HEK293T (cell line): Measurements from ENCODE around the gene XCL2.

Experiments used
- ARNT ChIP-seq: fragments of 450-650 bp; IDR thresholded peaks from 2 replicates; pipeline ENCODE4 v1.6.1; 2017; ENCODE audit warnings: mild to moderate bottlenecking
- BHLHE40 ChIP-seq: fragments of 450-650 bp; IDR thresholded peaks from 2 replicates; pipeline ENCODE4 v1.6.1; 2016; ENCODE audit warnings: mild to moderate bottlenecking, moderate library complexity, borderline replicate concordance
- CTBP1 ChIP-seq: fragments of 450-650 bp; IDR thresholded peaks from 2 replicates; pipeline ENCODE4 v1.6.1; 2016; ENCODE audit warnings: borderline replicate concordance
- ELF4 ChIP-seq: fragments of 450-650 bp; IDR thresholded peaks from 2 replicates; pipeline ENCODE4 v1.6.1; 2017; ENCODE audit warnings: antibody characterized with exemption
- FOXM1 ChIP-seq: fragments of 450-650 bp; IDR thresholded peaks from 2 replicates; pipeline ENCODE4 v1.6.1; 2017; ENCODE audit warnings: mild to moderate bottlenecking, borderline replicate concordance
- HDGF ChIP-seq: fragments of 450-650 bp; IDR thresholded peaks from 2 replicates; pipeline ENCODE4 v1.6.1; 2017; ENCODE audit warnings: antibody characterized with exemption, borderline replicate concordance
- L3MBTL2 ChIP-seq: fragments of 450-650 bp; conservative IDR thresholded peaks from 2 replicates; pipeline ENCODE4 v1.6.1; 2016; ENCODE audit warnings: mild to moderate bottlenecking
- SP1 ChIP-seq: fragments of 450-650 bp; IDR thresholded peaks from 2 replicates; pipeline ENCODE4 v1.6.1; 2017
- SUZ12 ChIP-seq: fragments of 450-650 bp; IDR thresholded peaks from 2 replicates; pipeline ENCODE4 v1.6.1; 2016; ENCODE audit warnings: mild to moderate bottlenecking
- TARDBP ChIP-seq: fragments of 450-650 bp; IDR thresholded peaks from 2 replicates; pipeline ENCODE4 v1.6.1; 2016
- ZNF384 ChIP-seq: fragments of 450-650 bp; IDR thresholded peaks from 2 replicates; pipeline ENCODE4 v1.6.1; 2016
- TF ChIP-seq, protein P1 (sequence below): fragments of 450-650 bp; IDR thresholded peaks from 2 replicates; pipeline ENCODE4 v1.6.1; 2016

DNA sequence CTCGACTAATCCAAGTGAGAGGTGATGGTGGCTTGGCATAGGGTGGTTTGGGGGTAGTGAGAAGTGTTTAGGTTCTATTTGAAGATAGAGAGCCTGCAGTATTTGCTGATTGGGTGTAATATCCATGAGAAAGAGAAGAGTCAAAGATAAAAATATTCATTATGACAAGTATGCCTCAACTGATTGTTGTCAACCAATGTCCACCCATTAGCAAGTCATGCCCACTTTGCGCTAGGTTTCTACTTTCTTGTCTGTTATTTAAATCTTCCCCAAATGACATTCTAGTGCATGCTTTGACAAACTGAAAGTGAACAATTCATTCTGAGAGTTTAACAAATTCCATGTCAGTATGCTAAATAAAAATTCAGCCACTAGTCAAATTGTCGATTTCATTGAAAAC lies 28.8 kb upstream of the XCL2 start:
- TF ChIP-seq SP1, result no peak
- TF ChIP-seq ZNF384, result no peak
- TF ChIP-seq L3MBTL2, result no peak
- TF ChIP-seq, protein P1, sequence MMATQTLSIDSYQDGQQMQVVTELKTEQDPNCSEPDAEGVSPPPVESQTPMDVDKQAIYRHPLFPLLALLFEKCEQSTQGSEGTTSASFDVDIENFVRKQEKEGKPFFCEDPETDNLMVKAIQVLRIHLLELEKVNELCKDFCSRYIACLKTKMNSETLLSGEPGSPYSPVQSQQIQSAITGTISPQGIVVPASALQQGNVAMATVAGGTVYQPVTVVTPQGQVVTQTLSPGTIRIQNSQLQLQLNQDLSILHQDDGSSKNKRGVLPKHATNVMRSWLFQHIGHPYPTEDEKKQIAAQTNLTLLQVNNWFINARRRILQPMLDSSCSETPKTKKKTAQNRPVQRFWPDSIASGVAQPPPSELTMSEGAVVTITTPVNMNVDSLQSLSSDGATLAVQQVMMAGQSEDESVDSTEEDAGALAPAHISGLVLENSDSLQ, result no peak
- TF ChIP-seq ELF4, result no peak
- TF ChIP-seq HDGF, result no peak
- no peak for TF ChIP-seq BHLHE40
- TF ChIP-seq SUZ12, result no peak
- no peak for TF ChIP-seq CTBP1
- no peak for TF ChIP-seq TARDBP
- TF ChIP-seq ARNT, result no peak
- no peak for TF ChIP-seq FOXM1
